M059J (cell line): ENCODE measurements around the gene RAB3GAP1. TPM values are rescaled to one million over a fixed set of nuclear protein-coding genes. Genes with fewer than 3 reads are reported as not detected.

ENCODE experiments used
- DNase-seq: peaks from one replicate; pipeline ENCODE4 v3.0.0-alpha.2; 2012; ENCODE audit warnings: low read depth
- total RNA-seq: library from RNA; depleted of rRNA; stranded (reverse); fragments of >200 nt; shearing (Covaris generic); gene quantifications from 2 replicates; pipeline ENCODE4 v1.2.3, GENCODE V29; 2014

Gene RAB3GAP1
- total RNA-seq, 1 experiment from 2014 or later: 62.7 TPM

- DNase-seq: no peak
Observed at GRCh38 chr2:135163901-135164300, 111.8 kb downstream of the RAB3GAP1 start.

DNA sequence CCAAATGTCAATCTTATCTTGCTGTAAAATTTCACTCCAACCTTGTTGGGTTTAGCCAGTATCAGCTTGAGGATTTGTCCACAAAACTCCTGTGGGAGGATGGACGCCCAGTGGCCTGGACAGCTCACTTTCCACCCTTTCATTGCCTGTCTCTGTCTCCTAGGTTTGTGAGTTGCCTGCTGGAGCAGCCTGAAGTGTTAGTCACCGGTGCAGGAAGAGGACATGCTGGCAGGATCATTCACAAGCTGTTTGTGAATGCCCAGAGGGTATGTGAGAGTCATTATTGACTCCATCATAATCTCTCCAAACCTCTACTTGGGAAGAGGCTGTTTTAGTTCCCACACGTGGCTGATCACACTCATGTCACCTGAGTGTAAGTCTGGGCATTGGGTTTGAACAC lies 112.3 kb downstream of the RAB3GAP1 start:
- peak; percentile 95 for DNase-seq

DNA sequence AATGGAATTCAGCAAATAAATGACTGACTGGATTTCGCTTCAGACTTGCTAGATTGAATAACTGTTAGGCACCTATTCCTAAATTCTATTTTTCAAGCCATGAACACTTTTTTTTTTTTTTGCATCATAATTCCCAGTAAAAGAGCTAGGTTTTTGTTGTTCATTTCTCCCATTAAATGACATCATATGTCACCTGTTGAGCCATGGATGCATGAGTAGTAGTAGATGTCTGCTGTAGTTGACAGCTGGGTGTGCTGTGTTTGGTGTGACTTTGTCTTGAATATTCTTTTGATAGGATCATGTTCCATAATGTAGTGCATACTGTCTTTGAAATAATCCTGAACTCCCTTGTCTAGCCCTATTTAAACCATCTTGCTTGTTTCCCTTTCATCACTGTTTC lies 115.2 kb downstream of the RAB3GAP1 start:
- DNase-seq: no peak

DNA sequence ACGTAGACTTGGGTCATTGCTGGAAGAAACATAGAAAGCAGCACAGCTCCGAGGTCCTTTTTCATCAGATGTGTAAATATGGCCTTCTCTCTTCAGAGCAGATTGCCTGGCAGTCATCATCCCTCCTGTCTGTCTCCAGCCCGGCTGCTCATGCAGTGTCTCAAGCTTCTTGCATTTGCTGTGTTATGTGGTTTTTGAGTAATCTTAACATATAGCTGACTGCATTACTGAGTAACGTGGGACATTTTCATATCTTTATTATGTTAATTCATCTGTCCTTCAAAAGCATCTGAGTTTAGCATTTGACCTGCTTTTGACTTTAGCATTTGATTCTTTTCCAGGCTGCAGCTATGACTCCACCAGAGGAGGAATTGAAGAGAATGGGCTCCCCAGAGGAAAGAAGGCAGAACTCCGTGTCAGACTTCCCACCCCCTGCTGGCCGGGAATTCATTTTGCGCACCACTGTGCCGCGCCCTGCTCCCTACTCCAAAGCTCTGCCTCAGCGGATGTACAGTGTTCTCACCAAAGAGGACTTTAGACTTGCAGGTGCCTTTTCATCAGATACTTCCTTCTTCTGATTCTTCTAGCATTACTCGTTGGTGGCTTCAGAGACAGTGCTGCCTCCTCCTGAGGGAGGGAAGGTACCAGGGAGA lies 116.2 kb downstream of the RAB3GAP1 start:
- no peak for DNase-seq

DNA sequence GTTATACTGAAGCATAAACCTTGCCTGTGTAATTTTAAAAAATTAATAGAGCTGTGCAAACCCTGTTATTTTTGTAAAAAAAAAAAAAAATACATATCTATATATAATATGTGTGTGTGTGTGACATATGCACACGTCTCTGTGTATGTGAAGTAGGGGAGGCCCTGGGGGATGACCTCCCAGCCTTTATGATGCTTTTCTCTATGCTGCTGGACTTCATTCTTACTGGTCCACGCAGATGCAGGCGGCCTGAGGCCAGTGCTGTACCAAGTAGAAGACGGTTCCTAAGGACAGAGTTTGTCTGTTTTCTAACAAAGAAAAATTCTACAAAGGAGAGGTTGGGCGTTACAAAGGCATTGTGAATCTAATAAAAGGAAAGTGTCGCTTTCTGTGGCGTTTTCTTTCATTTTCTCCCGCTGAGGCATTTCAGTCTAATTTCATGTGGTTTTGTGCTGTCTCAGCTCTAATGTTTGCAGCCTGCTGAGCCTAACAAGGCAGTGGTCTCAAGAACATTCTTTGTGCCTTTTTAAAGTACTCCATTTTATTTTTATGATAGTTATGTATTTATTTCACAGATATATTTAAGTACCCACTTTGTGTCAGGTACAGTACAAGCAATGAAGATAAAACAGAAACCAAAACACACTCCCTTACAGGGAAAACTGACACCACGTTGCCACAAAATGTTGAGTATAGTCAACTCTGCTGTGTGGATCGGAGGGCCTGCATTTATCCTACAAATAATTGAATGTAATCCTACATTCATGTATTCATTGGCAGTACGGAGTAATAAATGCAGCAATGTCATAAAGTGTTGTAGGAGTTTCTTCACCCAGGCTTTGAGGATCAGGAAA lies 118.0 kb downstream of the RAB3GAP1 start:
- no peak for DNase-seq

GRCh38 chr2:135174049-135174809 lies 122.1 kb downstream of the RAB3GAP1 start:
- no peak for DNase-seq

DNA sequence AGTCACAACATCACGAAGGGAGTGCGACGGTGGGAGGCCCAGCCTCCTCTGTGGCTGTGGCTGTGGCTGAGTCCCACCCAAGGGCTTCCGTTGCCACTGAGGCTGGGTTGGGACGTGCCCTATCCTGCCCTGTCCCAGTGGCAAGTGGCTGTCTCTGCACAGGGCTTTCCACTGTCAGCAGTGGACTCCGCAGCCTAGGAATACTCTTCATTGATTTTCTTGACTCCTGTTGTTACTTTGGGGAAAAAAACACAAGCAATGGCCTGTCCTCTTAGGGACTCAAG lies 122.7 kb downstream of the RAB3GAP1 start:
- no peak for DNase-seq

GRCh38 chr2:135175177-135175576 lies 123.1 kb downstream of the RAB3GAP1 start:
- DNase-seq: no peak

- no peak for DNase-seq
Observed at GRCh38 chr2:135179689-135180088, 127.6 kb downstream of the RAB3GAP1 start.

GRCh38 chr2:135182190-135182589 lies 130.1 kb downstream of the RAB3GAP1 start:
- no peak for DNase-seq

DNA sequence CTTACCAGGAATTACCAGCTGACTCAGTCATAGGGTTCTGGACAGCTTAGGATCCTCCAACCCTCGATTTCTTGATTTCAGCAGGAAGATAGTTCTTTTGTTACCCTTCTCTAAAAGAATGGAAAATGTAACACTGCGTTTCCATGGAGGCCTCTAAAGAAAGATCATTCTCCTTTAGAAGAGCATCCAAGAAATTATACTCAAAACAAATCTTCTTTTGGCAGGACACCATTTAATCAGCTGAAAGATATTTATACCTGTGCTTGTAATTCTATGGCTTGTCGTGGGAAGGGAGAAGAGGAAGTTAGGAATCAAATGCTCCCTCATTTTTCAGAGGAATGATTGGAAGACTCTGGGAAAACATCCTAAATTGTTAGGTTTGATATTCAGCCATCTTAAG lies 130.5 kb downstream of the RAB3GAP1 start:
- no peak for DNase-seq

DNA sequence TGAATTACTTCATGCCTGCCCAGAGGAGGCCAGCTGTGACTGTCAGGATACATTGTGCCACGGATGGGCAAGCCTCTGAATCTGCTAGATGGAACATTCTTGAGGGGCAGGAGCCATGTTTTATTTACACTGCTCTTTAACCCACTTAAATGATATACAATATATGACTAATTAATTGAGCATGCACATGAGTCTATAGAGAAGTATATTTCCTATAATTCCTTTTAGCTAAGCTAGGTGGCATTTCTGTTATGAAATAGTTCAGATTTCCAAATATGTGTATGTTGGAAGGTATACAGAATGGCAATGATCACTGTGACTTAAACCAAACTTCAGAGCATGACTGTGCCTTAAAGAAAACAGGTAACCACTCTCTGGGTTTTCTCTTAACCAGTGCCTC lies 131.7 kb downstream of the RAB3GAP1 start:
- no peak for DNase-seq

DNA sequence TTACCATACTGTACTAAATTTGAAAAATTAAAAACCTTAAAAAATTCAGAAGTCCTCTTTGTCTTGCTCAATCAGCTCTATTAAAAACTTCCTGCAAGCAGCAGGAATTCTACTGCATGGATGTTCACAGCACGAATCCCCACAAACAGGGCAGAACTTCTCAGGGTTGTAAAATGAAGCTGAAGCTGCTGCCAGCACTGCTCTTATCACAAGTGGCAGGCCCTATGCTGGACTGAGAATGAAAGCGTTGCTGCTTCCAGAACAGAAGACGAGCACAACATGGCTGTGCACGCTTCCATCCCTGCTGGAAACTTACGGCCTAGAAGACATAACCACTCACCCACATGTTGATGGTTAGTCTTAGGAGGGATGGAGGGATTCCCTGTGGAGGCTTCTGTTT lies 134.0 kb downstream of the RAB3GAP1 start:
- DNase-seq: no peak

DNA sequence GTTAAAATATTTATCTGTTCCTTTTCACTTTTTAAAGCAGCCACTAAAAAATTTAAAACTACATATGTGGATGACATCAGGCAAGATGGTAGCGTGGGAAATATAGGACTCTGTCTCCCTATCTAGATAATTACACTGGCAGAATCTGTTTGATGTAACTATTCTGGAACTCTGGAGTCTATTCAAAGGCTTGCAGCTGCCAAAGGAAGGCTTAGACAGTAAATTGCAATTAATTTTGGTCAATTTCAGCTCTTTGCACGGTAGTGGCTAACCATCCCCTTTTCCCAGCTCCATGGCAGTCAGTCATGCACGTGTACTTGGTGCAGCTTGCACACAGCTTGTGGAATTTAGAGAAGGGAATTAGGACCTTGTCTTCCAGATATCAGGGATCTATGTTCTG lies 135.2 kb downstream of the RAB3GAP1 start:
- DNase-seq: no peak

GRCh38 chr2:135189148-135189547 lies 137.1 kb downstream of the RAB3GAP1 start:
- no peak for DNase-seq

DNA sequence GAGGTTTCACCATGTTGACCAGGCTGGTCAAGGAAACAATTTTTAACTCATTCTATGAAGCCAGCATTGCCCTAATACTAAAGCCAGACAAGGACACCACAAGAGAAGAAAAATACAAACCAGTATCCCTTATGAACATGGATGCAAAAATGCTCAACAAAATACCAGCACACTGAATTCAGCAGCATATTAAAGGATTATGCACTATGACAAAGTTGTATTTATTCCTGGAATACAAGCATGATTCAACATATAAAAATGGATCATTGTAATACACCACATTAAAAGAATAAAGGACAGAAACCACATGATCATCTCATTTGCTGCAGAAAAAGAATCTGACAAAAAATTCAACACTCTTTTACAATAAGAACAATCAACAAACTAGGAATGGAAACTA lies 138.7 kb downstream of the RAB3GAP1 start:
- DNase-seq: no peak

GRCh38 chr2:135198481-135198880 lies 146.4 kb downstream of the RAB3GAP1 start:
- no peak for DNase-seq

DNA sequence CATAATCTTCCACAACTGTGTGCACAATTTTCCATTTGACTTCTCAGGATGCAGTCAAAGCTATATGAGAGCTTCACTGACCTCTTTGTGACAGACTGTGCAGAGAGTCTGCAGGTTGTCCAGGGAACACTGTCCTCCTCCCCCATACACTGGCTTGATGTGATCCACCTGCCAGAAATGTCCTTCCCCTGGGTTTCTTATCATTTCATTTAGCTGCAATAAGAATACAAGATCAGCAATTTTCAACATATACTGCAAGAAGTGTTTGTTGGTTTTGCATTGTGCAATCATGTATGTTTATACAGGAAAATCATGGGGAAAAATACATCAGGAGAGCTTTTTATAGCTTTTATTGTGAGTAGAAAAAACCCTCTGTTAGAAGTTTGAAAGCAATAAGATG lies 150.7 kb downstream of the RAB3GAP1 start:
- no peak for DNase-seq

- DNase-seq: no peak
Observed at GRCh38 chr2:135203944-135204343, 151.9 kb downstream of the RAB3GAP1 start.

- DNase-seq: no peak
Observed at GRCh38 chr2:135208016-135208415, 155.9 kb downstream of the RAB3GAP1 start.

GRCh38 chr2:135212757-135213156 lies 160.7 kb downstream of the RAB3GAP1 start:
- peak; percentile 4 for DNase-seq

DNA sequence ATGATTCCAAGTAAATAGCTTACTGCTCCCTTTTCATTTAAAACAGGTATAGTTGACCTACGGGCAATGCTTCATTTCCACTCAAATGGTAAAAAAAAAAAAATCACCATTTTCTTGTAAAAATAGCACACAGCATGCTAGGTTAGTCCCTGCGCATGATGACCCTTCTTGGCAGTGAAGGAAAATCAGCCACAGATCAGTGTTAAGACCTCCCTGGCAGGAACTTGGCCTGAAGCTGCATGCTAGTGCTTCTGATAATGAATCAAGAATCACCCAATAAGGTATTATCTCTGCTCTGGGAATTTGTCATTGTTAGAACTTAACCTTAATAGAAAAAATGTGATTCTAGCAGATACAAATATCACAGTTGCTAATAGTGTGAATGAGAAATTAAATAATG lies 166.3 kb downstream of the RAB3GAP1 start:
- DNase-seq: no peak

DNA sequence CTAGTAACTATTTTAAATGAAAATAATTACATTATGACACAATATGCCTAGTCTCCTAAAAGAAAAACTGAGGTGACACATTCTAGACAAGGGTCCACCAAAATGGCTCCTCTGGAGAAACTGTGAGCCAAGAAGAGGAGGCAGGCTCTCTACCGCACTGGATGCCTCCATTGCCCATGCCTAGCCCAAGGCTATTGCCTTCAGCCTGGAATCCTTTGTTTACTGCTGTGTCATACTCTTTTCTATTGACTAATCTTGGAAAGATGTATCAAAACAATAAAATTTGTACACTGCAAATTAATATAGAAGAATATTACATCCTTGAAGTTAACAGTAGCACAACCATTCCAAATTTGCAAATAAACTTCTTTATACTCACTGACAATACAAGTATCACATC lies 167.1 kb downstream of the RAB3GAP1 start:
- peak; percentile 5 for DNase-seq
